ENCODE data around the gene PTPRA. TPM values are rescaled to one million over a fixed set of nuclear protein-coding genes. Genes with fewer than 3 reads are reported as not detected.
A peak's percentile ranks its signal among the peaks of the same experiment; 100 is the strongest.

PTPRA gene
- total and polyA plus RNA-seq, 2 of the 13 experiments (the other 11 are each of a cell fraction or from before 2014, with no cell fraction given), result 47.2 to 127 TPM

DNA sequence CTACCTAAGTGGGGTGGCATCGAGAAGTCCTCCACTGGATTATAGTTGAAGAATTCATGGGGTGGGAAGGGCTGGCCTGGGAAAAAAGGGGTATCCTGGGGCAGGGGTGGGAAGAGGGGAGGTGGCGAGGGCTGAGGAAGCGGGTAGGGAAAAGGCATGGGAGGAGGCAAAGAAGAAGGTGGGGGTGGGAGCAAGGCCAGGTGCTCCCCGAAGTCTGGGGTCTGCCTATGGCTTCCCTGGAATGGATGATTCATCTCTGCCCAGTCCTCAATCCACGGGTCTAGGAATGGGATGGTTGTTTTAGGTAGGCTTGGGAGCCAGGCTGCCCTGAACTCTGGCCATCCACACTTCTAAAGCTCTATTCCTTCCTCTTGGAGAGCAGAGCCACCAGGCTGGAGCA, 37.2 kb upstream of the PTPRA start:
- H4K20me1 ChIP-seq (ENCODE audit: insufficient read depth, low read length), result no peaks in the 10 kb centered on the region
- H3K27me3 ChIP-seq (ENCODE audit: control insufficient read depth in 1 of 2, insufficient read depth in 2 of 2, low read length in 2 of 2), result no peaks in the 10 kb centered on the region; a peak in 1 of 5 replicates
- peaks cover 8% of the 10 kb centered on the region for H3K79me2 ChIP-seq (ENCODE audit: insufficient read depth, low read length)
- in situ Hi-C loops (cut with HindIII; ENCODE audit: extremely low pct_ligation_motif_present, low pct_unique_long_range_greater_than_20kb), result no loop called here
- peaks cover 31% of the 10 kb centered on the region for H3K4me1 ChIP-seq (ENCODE audit: insufficient read depth, low read length)
- ATAC-seq, result no peak
- H3K9ac ChIP-seq (ENCODE audit: insufficient read depth, low read depth, low read length), result no peak overlapping the region
- DNase-seq (ENCODE audit: low spot score), result no peak
- BruUV-seq (replicated peaks), result no TSS peak
- WGBS (ENCODE audit: low lambda C conversion rate), result 79% methylated on average over 5 of the region's 5 CpGs
- CTCF ChIA-PET (ENCODE audit: low intra/inter-chr PET ratio, low total read pairs), result no interaction called here
- no peak overlapping the region for H3K27ac ChIP-seq (ENCODE audit: extremely low read length, insufficient read depth, low read length)
- no peak for FAIRE-seq
- H3K4me3 ChIP-seq (replicated peaks in 1 of 3; ENCODE audit: insufficient read depth in 1 of 3, low read depth in 2 of 3, low read length in 3 of 3), result no peak overlapping the region
- H2AFZ ChIP-seq (ENCODE audit: low read length), result no peak overlapping the region
- H3K36me3 ChIP-seq (replicated peaks in 1 of 2; ENCODE audit: control insufficient read depth in 1 of 2, insufficient read depth in 2 of 2, low read length in 2 of 2), result peaks cover 4 to 11% of the 10 kb centered on the region in 2 experiments; a peak in 3 of 5 replicates
- POLR2A ChIA-PET, result interaction anchor here (1.0 kb wide), 2 partner anchors 39 to 184 kb away, joined by 3 read pairs; partner anchors contain the start of gene NOP56
- intact Hi-C loops (cut with micrococcal nuclease; ENCODE audit: unreplicated experiment), result no loop called here
- H3K4me2 ChIP-seq (ENCODE audit: low read depth, low read length), result no peak overlapping the region
- no peaks in the 10 kb centered on the region for H3K9me3 ChIP-seq (ENCODE audit: low read length)
- TF ChIP-seq REL (CRISPR knock-in tag; conservative IDR thresholded peaks at IDR 0.05), result no peak
- TF ChIP-seq, protein P1, sequence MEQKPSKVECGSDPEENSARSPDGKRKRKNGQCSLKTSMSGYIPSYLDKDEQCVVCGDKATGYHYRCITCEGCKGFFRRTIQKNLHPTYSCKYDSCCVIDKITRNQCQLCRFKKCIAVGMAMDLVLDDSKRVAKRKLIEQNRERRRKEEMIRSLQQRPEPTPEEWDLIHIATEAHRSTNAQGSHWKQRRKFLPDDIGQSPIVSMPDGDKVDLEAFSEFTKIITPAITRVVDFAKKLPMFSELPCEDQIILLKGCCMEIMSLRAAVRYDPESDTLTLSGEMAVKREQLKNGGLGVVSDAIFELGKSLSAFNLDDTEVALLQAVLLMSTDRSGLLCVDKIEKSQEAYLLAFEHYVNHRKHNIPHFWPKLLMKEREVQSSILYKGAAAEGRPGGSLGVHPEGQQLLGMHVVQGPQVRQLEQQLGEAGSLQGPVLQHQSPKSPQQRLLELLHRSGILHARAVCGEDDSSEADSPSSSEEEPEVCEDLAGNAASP (CRISPR knock-in tag; IDR thresholded peaks at IDR 0.05; ENCODE audit: borderline replicate concordance), result no peak
- TF ChIP-seq ASH2L (IDR thresholded peaks at IDR 0.05; ENCODE audit: insufficient read length, low read depth, low read length), result no peak
- TF ChIP-seq HNRNPK (IDR thresholded peaks at IDR 0.05; ENCODE audit: low read depth, low read length, poor library complexity, severe bottlenecking), result peak; percentile 79
- TF ChIP-seq, protein P2, sequence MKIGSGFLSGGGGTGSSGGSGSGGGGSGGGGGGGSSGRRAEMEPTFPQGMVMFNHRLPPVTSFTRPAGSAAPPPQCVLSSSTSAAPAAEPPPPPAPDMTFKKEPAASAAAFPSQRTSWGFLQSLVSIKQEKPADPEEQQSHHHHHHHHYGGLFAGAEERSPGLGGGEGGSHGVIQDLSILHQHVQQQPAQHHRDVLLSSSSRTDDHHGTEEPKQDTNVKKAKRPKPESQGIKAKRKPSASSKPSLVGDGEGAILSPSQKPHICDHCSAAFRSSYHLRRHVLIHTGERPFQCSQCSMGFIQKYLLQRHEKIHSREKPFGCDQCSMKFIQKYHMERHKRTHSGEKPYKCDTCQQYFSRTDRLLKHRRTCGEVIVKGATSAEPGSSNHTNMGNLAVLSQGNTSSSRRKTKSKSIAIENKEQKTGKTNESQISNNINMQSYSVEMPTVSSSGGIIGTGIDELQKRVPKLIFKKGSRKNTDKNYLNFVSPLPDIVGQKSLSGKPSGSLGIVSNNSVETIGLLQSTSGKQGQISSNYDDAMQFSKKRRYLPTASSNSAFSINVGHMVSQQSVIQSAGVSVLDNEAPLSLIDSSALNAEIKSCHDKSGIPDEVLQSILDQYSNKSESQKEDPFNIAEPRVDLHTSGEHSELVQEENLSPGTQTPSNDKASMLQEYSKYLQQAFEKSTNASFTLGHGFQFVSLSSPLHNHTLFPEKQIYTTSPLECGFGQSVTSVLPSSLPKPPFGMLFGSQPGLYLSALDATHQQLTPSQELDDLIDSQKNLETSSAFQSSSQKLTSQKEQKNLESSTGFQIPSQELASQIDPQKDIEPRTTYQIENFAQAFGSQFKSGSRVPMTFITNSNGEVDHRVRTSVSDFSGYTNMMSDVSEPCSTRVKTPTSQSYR (CRISPR knock-in tag; IDR thresholded peaks at IDR 0.05; ENCODE audit: borderline replicate concordance), result no peak
- no peak for TF ChIP-seq ZNF17 (CRISPR knock-in tag; IDR thresholded peaks at IDR 0.05)
- TF ChIP-seq, protein P3, sequence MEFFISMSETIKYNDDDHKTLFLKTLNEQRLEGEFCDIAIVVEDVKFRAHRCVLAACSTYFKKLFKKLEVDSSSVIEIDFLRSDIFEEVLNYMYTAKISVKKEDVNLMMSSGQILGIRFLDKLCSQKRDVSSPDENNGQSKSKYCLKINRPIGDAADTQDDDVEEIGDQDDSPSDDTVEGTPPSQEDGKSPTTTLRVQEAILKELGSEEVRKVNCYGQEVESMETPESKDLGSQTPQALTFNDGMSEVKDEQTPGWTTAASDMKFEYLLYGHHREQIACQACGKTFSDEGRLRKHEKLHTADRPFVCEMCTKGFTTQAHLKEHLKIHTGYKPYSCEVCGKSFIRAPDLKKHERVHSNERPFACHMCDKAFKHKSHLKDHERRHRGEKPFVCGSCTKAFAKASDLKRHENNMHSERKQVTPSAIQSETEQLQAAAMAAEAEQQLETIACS (CRISPR knock-in tag; IDR thresholded peaks at IDR 0.05), result no peak
- no peak for TF ChIP-seq NFE2 (CRISPR knock-in tag; IDR thresholded peaks at IDR 0.05)
- TF ChIP-seq YEATS2 (CRISPR knock-in tag; IDR thresholded peaks at IDR 0.05; ENCODE audit: borderline replicate concordance), result no peak
- TF ChIP-seq, protein P4, sequence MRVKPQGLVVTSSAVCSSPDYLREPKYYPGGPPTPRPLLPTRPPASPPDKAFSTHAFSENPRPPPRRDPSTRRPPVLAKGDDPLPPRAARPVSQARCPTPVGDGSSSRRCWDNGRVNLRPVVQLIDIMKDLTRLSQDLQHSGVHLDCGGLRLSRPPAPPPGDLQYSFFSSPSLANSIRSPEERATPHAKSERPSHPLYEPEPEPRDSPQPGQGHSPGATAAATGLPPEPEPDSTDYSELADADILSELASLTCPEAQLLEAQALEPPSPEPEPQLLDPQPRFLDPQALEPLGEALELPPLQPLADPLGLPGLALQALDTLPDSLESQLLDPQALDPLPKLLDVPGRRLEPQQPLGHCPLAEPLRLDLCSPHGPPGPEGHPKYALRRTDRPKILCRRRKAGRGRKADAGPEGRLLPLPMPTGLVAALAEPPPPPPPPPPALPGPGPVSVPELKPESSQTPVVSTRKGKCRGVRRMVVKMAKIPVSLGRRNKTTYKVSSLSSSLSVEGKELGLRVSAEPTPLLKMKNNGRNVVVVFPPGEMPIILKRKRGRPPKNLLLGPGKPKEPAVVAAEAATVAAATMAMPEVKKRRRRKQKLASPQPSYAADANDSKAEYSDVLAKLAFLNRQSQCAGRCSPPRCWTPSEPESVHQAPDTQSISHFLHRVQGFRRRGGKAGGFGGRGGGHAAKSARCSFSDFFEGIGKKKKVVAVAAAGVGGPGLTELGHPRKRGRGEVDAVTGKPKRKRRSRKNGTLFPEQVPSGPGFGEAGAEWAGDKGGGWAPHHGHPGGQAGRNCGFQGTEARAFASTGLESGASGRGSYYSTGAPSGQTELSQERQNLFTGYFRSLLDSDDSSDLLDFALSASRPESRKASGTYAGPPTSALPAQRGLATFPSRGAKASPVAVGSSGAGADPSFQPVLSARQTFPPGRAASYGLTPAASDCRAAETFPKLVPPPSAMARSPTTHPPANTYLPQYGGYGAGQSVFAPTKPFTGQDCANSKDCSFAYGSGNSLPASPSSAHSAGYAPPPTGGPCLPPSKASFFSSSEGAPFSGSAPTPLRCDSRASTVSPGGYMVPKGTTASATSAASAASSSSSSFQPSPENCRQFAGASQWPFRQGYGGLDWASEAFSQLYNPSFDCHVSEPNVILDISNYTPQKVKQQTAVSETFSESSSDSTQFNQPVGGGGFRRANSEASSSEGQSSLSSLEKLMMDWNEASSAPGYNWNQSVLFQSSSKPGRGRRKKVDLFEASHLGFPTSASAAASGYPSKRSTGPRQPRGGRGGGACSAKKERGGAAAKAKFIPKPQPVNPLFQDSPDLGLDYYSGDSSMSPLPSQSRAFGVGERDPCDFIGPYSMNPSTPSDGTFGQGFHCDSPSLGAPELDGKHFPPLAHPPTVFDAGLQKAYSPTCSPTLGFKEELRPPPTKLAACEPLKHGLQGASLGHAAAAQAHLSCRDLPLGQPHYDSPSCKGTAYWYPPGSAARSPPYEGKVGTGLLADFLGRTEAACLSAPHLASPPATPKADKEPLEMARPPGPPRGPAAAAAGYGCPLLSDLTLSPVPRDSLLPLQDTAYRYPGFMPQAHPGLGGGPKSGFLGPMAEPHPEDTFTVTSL (CRISPR knock-in tag; IDR thresholded peaks at IDR 0.05; ENCODE audit: borderline replicate concordance), result no peak
- TF ChIP-seq ZFP36L1 (CRISPR knock-in tag; IDR thresholded peaks at IDR 0.05), result no peak
- TF ChIP-seq POLR2G (IDR thresholded peaks at IDR 0.05; ENCODE audit: low read depth, low read length), result 0 out of 2 replicates have a peak, but pooled peaks have one; percentile 5
- TF ChIP-seq ZBTB21 (CRISPR knock-in tag; IDR thresholded peaks at IDR 0.05), result no peak
